Gastrocnemius medialis (tissue), 4 donors: ENCODE results near the gene ESYT2. TPM values are rescaled to one million over a fixed set of nuclear protein-coding genes. Genes with fewer than 3 reads are reported as not detected.

Experiments
- ATAC-seq, 2 donors: fragments of 150-250 bp; one replicate each; pipeline ENCODE4 v1.9.1; 2016
- DNase-seq, 2 donors: peaks; one replicate each; pipeline ENCODE4 v3.0.0-alpha.2; 2019
- H3K27ac ChIP-seq, 4 donors: fragments of 200-600 bp; sonication (generic); 1 replicate in 1 of 4; 2 replicates in 3 of 4; pipeline ENCODE4 v1.5.1; 2016 to 2018; ENCODE audit warnings: mild to moderate bottlenecking in 2 of 4, moderate library complexity in 1 of 4
- H3K27me3 ChIP-seq, 3 donors: fragments of 200-600 bp; sonication (generic) in 2 of 3; 1 replicate in 1 of 3; 2 replicates in 2 of 3; pipeline versions ENCODE4 v1.5.1 to v1.6.0; 2016 to 2019; ENCODE audit warnings: mild to moderate bottlenecking in 1 of 3, moderate library complexity in 1 of 3
- H3K36me3 ChIP-seq, 2 donors: fragments of 200-600 bp; sonication (generic) in 1 of 2; one replicate each; pipeline ENCODE4 v1.5.1; 2017 to 2018
- H3K4me1 ChIP-seq, 2 donors: fragments of 200-600 bp; sonication (generic) in 1 of 2; one replicate each; pipeline ENCODE4 v1.5.1; 2016 to 2017; ENCODE audit warnings: mild to moderate bottlenecking in 2 of 2
- H3K4me3 ChIP-seq, 4 donors: fragments of 200-600 bp; sonication (generic) in 3 of 4; 1 replicate in 1 of 4; 2 replicates in 3 of 4; pipeline ENCODE4 v1.5.1; 2016 to 2019; ENCODE audit warnings: mild to moderate bottlenecking in 2 of 4
- H3K9me3 ChIP-seq, 3 donors: fragments of 200-600 bp; sonication (generic) in 2 of 3; 1 replicate in 1 of 3; 2 replicates in 2 of 3; pipeline ENCODE4 v1.5.1; 2016 to 2019
- POLR2A ChIP-seq, 2 donors: fragments of 450-650 bp; IDR thresholded peaks; one replicate each; pipeline ENCODE4 v1.6.1; 2017; ENCODE audit warnings: antibody characterized with exemption in 2 of 2, mild to moderate bottlenecking in 2 of 2, moderate library complexity in 2 of 2
- in situ Hi-C, 4 donors: fragments of 200-750 bp; cut with MboI; loops; one replicate each; pipeline versions ENCODE4 v1.15.0 to v1.8.0; 2017; ENCODE audit warnings: low sequenced_read_pairs in 4 of 4
- intact Hi-C: fragments of 100-400 bp; cut with DNase I; formaldehyde crosslinking; loops from one replicate; pipeline ENCODE4 v1.15.1; 2023; ENCODE audit warnings: low total_unique reads
- total RNA-seq, 4 donors: library from RNA; depleted of rRNA; stranded (reverse); fragments of >200 nt; gene quantifications; one replicate each; pipeline versions ENCODE4 v1.1.0 to v1.2.3, GENCODE V29; 2016
- TF ChIP-seq, protein P1 (sequence below), 5 experiments: fragments of 450-650 bp in 3 of 5; fragments of 200-600 bp in 2 of 5; sonication (generic) in 2 of 5; IDR thresholded peaks in 4 of 5; conservative IDR thresholded peaks in 1 of 5; 1 replicate in 4 of 5; 2 replicates in 1 of 5; pipeline ENCODE4 v1.5.1; 2016 to 2019; ENCODE audit warnings: antibody characterized with exemption in 5 of 5, mild to moderate bottlenecking in 3 of 5, moderate library complexity in 3 of 5

Gene ESYT2
- total RNA-seq, 4 donors from 2014 or later: 67.5 to 106 (median 74.7) TPM

DNA sequence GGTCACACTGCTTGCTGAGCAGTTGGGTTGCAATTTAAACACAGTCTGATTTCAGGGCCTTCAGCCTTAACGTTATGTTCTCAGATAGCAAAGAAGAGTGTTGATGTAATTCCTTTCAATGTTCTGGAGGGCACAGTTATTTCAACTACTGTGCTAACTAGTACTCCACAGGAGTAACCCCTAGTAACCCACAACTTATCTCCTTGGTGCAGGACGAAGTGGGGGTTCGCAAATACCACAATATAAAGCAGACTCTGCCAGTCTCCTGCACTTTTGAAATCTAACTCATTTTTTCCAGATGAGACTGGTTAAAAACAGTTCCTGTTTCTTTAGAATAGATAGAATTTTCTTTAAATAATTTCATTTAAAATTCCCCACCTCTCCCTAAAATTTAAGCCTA is 77.6 kb downstream of the ESYT2 start:
- no peaks in the 10 kb centered on the region for H3K4me1 ChIP-seq
- H3K36me3 ChIP-seq: peaks cover 0 to 73% of the 10 kb centered on the region in 2 donors
- no peak overlapping the region for H3K27ac ChIP-seq
- intact Hi-C loops: no loop called here
- in situ Hi-C loops: no loop called here
- no peaks in the 10 kb centered on the region for H3K9me3 ChIP-seq
- H3K27me3 ChIP-seq: no peaks in the 10 kb centered on the region
- ATAC-seq: no peak
- H3K4me3 ChIP-seq: no peak overlapping the region
- DNase-seq: no peak
- TF ChIP-seq, protein P1, sequence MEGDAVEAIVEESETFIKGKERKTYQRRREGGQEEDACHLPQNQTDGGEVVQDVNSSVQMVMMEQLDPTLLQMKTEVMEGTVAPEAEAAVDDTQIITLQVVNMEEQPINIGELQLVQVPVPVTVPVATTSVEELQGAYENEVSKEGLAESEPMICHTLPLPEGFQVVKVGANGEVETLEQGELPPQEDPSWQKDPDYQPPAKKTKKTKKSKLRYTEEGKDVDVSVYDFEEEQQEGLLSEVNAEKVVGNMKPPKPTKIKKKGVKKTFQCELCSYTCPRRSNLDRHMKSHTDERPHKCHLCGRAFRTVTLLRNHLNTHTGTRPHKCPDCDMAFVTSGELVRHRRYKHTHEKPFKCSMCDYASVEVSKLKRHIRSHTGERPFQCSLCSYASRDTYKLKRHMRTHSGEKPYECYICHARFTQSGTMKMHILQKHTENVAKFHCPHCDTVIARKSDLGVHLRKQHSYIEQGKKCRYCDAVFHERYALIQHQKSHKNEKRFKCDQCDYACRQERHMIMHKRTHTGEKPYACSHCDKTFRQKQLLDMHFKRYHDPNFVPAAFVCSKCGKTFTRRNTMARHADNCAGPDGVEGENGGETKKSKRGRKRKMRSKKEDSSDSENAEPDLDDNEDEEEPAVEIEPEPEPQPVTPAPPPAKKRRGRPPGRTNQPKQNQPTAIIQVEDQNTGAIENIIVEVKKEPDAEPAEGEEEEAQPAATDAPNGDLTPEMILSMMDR (IDR thresholded peaks at IDR 0.05 in 4 of 5, conservative IDR thresholded peaks at IDR 0.05 in 1 of 5): no peak
- TF ChIP-seq POLR2A (IDR thresholded peaks at IDR 0.05): no peak

DNA sequence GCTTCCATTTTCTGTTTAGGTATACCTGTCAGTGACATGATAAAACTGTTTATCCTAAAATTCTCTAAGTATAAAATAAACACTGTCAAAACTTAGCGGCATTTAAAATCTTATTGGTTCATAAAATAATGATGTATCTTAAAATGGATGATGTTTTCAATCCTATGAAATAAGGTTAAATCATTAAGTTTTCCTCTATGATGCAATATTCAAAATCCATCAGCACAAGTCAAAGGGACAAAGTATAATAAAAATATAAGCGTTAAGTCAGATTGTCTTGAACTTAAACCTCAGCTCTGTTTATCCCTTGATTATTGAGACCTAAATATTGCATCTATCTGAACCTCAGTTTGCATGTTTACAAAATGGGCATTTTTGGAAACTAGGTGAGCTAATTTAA is 78.1 kb downstream of the ESYT2 start:
- Histone ChIP-seq H3K4me1 (no peaks in the 10 kb centered on the region), H3K4me3 (no peak overlapping the region), H3K27me3 (no peaks in the 10 kb centered on the region), H3K9me3 (no peaks in the 10 kb centered on the region), H3K27ac (no peak overlapping the region), H3K36me3 (peaks cover 0 to 73% of the 10 kb centered on the region in 2 donors)
- intact Hi-C loops (no loop called here), in situ Hi-C loops (no loop called here)
- TF ChIP-seq POLR2A (IDR thresholded peaks at IDR 0.05): no peak
- TF ChIP-seq, protein P1 (IDR thresholded peaks at IDR 0.05 in 4 of 5, conservative IDR thresholded peaks at IDR 0.05 in 1 of 5): no peak
- DNase-seq: no peak
- ATAC-seq: no peak

DNA sequence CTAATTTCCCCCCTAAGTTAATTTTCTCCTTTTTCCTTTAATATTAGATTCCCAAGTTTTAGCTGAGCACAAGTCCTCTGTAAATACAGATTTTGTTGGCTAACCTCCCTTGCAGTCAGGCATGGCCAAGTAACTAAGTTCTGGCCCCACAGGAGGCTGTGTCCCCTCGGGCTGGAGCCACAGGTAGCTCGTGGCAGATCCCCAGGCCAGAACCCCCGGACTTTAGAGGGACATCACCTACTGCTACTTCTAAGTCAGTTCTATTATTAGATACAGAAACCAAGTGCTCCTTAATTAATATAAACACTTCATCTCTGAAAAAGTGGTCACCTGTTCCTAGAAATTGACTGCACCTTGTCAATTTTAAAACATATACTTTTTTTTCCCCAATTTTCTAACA is 78.6 kb downstream of the ESYT2 start:
- peaks cover 0 to 73% of the 10 kb centered on the region in 2 donors for H3K36me3 ChIP-seq
- TF ChIP-seq, protein P1 (IDR thresholded peaks at IDR 0.05 in 4 of 5, conservative IDR thresholded peaks at IDR 0.05 in 1 of 5): no peak
- no peak for TF ChIP-seq POLR2A (IDR thresholded peaks at IDR 0.05)
- intact Hi-C loops (no loop called here), in situ Hi-C loops (no loop called here)
- H3K9me3 ChIP-seq: no peaks in the 10 kb centered on the region
- H3K4me3 ChIP-seq: no peak overlapping the region
- H3K4me1 ChIP-seq: no peaks in the 10 kb centered on the region
- H3K27me3 ChIP-seq: no peaks in the 10 kb centered on the region
- ATAC-seq (no peak), DNase-seq (no peak)
- no peak overlapping the region for H3K27ac ChIP-seq

DNA sequence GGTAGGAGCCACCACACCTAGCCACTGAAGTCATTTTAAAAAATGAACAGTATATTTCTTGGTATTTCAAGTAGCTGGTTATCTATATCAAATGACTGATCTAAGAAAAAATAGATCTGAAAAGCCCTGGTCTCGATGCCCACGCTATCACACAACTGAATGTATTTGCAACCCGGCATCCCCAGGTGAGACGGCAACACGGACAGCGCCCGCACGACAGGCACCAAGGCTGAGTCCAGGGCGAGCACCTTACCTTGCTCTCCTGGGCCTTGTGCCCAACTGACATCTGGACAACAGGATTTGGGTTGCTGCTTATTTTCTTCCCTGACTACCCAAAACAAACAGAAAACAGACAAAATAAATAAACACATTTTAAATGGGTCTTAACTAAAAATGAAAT is 79.9 kb downstream of the ESYT2 start:
- in situ Hi-C loops: no loop called here
- H3K4me1 ChIP-seq: no peaks in the 10 kb centered on the region
- intact Hi-C loops: no loop called here
- H3K27me3 ChIP-seq: no peaks in the 10 kb centered on the region
- H3K4me3 ChIP-seq: no peak overlapping the region
- no peaks in the 10 kb centered on the region for H3K9me3 ChIP-seq
- peaks cover 0 to 73% of the 10 kb centered on the region in 2 donors for H3K36me3 ChIP-seq
- no peak overlapping the region for H3K27ac ChIP-seq
- TF ChIP-seq, protein P1 (IDR thresholded peaks at IDR 0.05 in 4 of 5, conservative IDR thresholded peaks at IDR 0.05 in 1 of 5): no peak
- TF ChIP-seq POLR2A (IDR thresholded peaks at IDR 0.05): no peak
- DNase-seq (no peak), ATAC-seq (no peak)

DNA sequence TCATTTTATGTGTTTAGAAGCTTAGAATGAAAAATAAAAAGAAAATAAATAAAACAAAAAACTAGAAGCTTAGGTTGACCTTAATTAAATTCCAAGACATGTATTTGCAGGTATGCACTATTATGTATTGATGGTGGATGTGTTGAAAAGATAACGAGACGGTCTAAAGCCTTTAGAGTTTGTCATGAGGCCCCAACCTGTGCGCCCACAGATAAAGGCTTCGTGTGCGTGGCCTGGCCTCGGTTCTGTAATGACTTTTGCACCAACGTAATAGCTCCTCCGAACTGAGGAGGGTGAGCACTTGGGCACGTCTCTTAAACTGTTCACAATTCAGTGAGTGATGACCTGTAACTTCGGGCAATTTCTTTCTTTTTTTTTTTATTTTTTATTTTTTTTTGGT is 81.0 kb downstream of the ESYT2 start:
- intact Hi-C loops: no loop called here
- H3K27ac ChIP-seq: no peak overlapping the region
- H3K4me3 ChIP-seq: no peak overlapping the region
- H3K36me3 ChIP-seq: peaks cover 0 to 73% of the 10 kb centered on the region in 2 donors
- H3K9me3 ChIP-seq: no peaks in the 10 kb centered on the region
- ATAC-seq (no peak), DNase-seq (no peak)
- TF ChIP-seq, protein P1 (IDR thresholded peaks at IDR 0.05 in 4 of 5, conservative IDR thresholded peaks at IDR 0.05 in 1 of 5): no peak
- TF ChIP-seq POLR2A (IDR thresholded peaks at IDR 0.05): no peak
- H3K4me1 ChIP-seq: no peaks in the 10 kb centered on the region
- no peaks in the 10 kb centered on the region for H3K27me3 ChIP-seq
- in situ Hi-C loops: no loop called here
